ENCODE results near the gene GUCD1.

Gene GUCD1

GRCh38 chr22:24566899-24567511 lies 12.1 kb upstream of the GUCD1 start:
- no peaks in the 10 kb centered on the region for H3K4me1 ChIP-seq
- H2AFZ ChIP-seq, result no peak overlapping the region
- peaks cover 5% of the 10 kb centered on the region for H3K79me2 ChIP-seq
- no peaks in the 10 kb centered on the region for H3K9me3 ChIP-seq (ENCODE audit: control insufficient read depth, low read length)
- H3K9ac ChIP-seq, result no peak overlapping the region
- H3K27me3 ChIP-seq (ENCODE audit: control insufficient read depth, insufficient read depth, low read length), result no peaks in the 10 kb centered on the region
- H3K27ac ChIP-seq, result no peak overlapping the region
- no peak overlapping the region for H3K4me3 ChIP-seq (ENCODE audit: low read depth, low read length)
- no peaks in the 10 kb centered on the region for H3K36me3 ChIP-seq (ENCODE audit: control insufficient read depth, insufficient read depth, low read length)
- peak overlapping the region; percentile 22 for H3K4me2 ChIP-seq (ENCODE audit: low read length)
- no peak for TF ChIP-seq CTCF (IDR thresholded peaks at IDR 0.05)

DNA sequence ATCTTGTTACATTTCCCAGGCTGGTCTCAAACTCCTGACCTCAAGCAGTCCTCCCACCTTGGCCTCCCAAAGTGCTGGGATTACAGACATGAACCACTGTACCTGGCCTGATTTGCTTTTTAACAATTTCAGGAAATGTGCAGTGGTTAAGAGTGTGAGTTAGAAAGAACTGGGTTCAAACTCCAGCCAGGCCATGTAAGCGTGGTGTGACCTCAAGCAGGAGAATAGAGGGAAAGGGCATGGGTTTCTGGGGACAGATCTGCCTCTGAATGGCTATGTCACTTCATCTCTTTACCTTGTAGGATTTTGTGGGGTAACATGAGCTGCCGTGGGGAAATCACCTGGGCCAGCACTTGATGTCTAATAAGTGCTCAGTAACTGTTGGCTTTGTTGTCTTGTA lies 10.1 kb upstream of the GUCD1 start:
- Histone ChIP-seq H3K27ac (no peak overlapping the region), H3K4me1 (no peaks in the 10 kb centered on the region), H3K9me3 (ENCODE audit: control insufficient read depth, low read length) (no peaks in the 10 kb centered on the region), H3K9ac (no peak overlapping the region), H2AFZ (no peak overlapping the region), H3K36me3 (ENCODE audit: control insufficient read depth, insufficient read depth, low read length) (no peaks in the 10 kb centered on the region), H3K4me2 (ENCODE audit: low read length) (no peak overlapping the region), H3K79me2 (peaks cover 12% of the 10 kb centered on the region), H3K27me3 (ENCODE audit: control insufficient read depth, insufficient read depth, low read length) (no peaks in the 10 kb centered on the region), H3K4me3 (ENCODE audit: low read depth, low read length) (no peak overlapping the region)
- no peak for TF ChIP-seq CTCF (IDR thresholded peaks at IDR 0.05)

- Histone ChIP-seq H3K79me2 (peaks cover 12% of the 10 kb centered on the region), H3K27ac (no peak overlapping the region), H3K4me2 (ENCODE audit: low read length) (no peak overlapping the region), H3K9me3 (ENCODE audit: control insufficient read depth, low read length) (no peaks in the 10 kb centered on the region), H3K4me1 (no peaks in the 10 kb centered on the region), H3K4me3 (ENCODE audit: low read depth, low read length) (no peak overlapping the region), H3K27me3 (ENCODE audit: control insufficient read depth, insufficient read depth, low read length) (no peaks in the 10 kb centered on the region), H3K36me3 (ENCODE audit: control insufficient read depth, insufficient read depth, low read length) (no peaks in the 10 kb centered on the region), H3K9ac (no peak overlapping the region), H2AFZ (no peak overlapping the region)
- no peak for TF ChIP-seq CTCF (IDR thresholded peaks at IDR 0.05)
Observed at GRCh38 chr22:24564376-24565058, 9.6 kb upstream of the GUCD1 start.

DNA sequence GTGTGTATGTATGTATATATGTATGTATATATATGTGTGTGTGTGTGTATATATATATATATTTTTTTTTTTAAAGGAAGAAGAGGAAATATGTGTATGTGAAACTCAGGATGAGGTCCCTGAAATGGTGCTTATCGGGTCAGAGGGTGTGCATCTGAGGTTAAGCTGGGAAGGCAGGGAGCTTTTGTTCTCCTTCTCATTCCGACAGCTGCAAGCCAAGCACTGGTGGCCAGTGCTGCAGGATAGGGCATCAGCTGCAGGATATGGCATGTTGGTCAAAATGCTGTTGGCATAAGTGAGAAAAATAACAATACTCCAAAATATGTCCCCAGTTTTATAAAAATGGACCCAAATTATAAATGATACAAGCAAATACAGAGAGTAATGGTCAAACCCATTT lies 8.3 kb upstream of the GUCD1 start:
- Histone ChIP-seq H3K36me3 (ENCODE audit: control insufficient read depth, insufficient read depth, low read length) (no peaks in the 10 kb centered on the region), H3K27ac (no peak overlapping the region)
- TF ChIP-seq CTCF (IDR thresholded peaks at IDR 0.05), result no peak

DNA sequence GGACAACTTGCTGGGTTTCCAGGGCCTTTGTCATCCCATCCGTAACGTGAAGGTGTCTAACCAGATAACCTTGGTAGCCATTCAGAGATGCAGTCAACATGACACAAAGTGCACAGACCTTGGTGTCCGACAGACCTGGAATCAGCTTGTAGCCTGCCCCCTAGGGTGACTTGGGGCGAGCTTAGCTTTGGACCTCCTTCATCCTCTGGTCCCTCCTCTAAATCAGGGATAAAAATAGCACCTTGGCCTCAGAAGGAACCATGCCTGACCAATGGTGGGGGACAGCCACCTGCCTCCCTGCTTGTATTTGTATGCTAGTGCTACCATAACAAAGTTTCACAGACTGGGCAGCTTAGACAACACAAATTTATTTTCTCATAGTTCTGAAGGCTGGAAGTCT lies 4.5 kb upstream of the GUCD1 start:
- Histone ChIP-seq H3K79me2 (peaks cover 30% of the 10 kb centered on the region), H3K4me2 (ENCODE audit: low read length) (no peak overlapping the region), H3K4me3 (ENCODE audit: low read depth, low read length) (no peak overlapping the region), H3K36me3 (ENCODE audit: control insufficient read depth, insufficient read depth, low read length) (no peaks in the 10 kb centered on the region), H3K4me1 (no peaks in the 10 kb centered on the region), H3K27ac (no peak overlapping the region), H3K9ac (no peak overlapping the region), H2AFZ (no peak overlapping the region), H3K27me3 (ENCODE audit: control insufficient read depth, insufficient read depth, low read length) (no peaks in the 10 kb centered on the region), H3K9me3 (ENCODE audit: control insufficient read depth, low read length) (no peaks in the 10 kb centered on the region)
- no peak for TF ChIP-seq CTCF (IDR thresholded peaks at IDR 0.05)

More for the DNA sequence above, 8.3 kb upstream of the GUCD1 start:
- Histone ChIP-seq H3K4me1 (no peaks in the 10 kb centered on the region), H3K9me3 (ENCODE audit: control insufficient read depth, low read length) (no peaks in the 10 kb centered on the region), H3K79me2 (peaks cover 13% of the 10 kb centered on the region), H3K27me3 (ENCODE audit: control insufficient read depth, insufficient read depth, low read length) (no peaks in the 10 kb centered on the region), H3K4me2 (ENCODE audit: low read length) (no peak overlapping the region), H3K9ac (no peak overlapping the region), H2AFZ (no peak overlapping the region), H3K4me3 (ENCODE audit: low read depth, low read length) (no peak overlapping the region)

Measured in parathyroid adenoma (tissue), 2 donors.